Peyer's patch (tissue), 4 donors: Measurements from ENCODE around the gene MRAP.

Source experiments
- POLR2A ChIP-seq, 2 donors: fragments of 450-650 bp; IDR thresholded peaks; one replicate each; pipeline ENCODE4 v1.5.1; 2017; ENCODE audit warnings: antibody characterized with exemption in 2 of 2, mild to moderate bottlenecking in 2 of 2, moderate library complexity in 2 of 2
- TF ChIP-seq, protein P1 (sequence below), 6 experiments: fragments of 450-650 bp in 4 of 6; fragments of 200-600 bp in 2 of 6; sonication (generic) in 1 of 6; IDR thresholded peaks; one replicate each; pipeline ENCODE4 v1.5.1; 2017 to 2019; ENCODE audit warnings: antibody characterized with exemption in 6 of 6, mild to moderate bottlenecking in 3 of 6, moderate library complexity in 1 of 6

GRCh38 chr21:32256251-32256650, 42.4 kb upstream of the MRAP start:
- TF ChIP-seq, protein P1, sequence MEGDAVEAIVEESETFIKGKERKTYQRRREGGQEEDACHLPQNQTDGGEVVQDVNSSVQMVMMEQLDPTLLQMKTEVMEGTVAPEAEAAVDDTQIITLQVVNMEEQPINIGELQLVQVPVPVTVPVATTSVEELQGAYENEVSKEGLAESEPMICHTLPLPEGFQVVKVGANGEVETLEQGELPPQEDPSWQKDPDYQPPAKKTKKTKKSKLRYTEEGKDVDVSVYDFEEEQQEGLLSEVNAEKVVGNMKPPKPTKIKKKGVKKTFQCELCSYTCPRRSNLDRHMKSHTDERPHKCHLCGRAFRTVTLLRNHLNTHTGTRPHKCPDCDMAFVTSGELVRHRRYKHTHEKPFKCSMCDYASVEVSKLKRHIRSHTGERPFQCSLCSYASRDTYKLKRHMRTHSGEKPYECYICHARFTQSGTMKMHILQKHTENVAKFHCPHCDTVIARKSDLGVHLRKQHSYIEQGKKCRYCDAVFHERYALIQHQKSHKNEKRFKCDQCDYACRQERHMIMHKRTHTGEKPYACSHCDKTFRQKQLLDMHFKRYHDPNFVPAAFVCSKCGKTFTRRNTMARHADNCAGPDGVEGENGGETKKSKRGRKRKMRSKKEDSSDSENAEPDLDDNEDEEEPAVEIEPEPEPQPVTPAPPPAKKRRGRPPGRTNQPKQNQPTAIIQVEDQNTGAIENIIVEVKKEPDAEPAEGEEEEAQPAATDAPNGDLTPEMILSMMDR (IDR thresholded peaks at IDR 0.05) = no peak
- TF ChIP-seq POLR2A (IDR thresholded peaks at IDR 0.05) = no peak
